ENCODE data around the gene LMCD1.

DNA sequence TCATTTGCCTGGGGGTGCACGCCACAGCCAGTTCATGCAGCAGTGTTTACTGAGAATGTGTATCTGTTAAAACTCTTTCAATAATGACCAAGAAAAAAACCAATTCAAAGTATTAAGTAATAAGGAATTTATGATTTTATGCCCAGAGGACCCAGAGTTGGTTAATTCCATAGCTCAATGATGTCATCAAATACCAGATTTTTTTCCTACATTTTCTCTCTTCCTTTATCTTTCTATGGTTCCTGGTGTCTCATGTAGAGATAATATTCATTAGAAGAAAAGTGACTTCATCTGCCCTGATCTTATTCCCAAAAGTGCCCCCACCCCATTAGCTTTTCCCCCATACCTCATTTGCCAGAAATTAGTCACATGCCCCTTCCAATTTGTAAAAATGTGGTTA is 44.6 kb upstream of the LMCD1 start:
- TF ChIP-seq, protein P1, sequence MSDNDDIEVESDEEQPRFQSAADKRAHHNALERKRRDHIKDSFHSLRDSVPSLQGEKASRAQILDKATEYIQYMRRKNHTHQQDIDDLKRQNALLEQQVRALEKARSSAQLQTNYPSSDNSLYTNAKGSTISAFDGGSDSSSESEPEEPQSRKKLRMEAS (IDR thresholded peaks at IDR 0.05): no peak
- TF ChIP-seq EGR1 (IDR thresholded peaks at IDR 0.05) (no peak), CREB1 (IDR thresholded peaks at IDR 0.05; ENCODE audit: low read depth) (no peak)

Data from Ishikawa (cell line).